Measurements from ENCODE around the gene SAFB.

DNA sequence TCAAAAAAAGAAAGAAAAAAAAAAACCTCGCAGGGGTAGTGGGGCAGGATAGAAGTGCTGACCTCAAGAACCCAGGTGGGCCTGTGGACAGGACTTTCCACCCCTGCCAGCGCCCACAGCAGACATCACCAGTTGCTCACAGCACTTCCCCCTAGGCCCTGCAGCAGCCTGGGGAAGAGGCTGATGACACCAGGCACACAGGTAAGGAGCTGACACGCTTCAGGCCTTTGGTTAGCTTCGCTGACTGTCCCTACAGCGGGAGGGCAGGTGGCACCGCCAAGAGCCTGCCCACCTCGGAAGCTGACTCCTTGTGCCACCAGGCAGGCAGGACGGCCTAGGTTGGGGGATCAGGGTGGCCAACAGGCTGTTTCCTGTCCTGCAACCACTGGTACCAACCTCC is 88.1 kb downstream of the SAFB start:
- TF ChIP-seq, protein P1, sequence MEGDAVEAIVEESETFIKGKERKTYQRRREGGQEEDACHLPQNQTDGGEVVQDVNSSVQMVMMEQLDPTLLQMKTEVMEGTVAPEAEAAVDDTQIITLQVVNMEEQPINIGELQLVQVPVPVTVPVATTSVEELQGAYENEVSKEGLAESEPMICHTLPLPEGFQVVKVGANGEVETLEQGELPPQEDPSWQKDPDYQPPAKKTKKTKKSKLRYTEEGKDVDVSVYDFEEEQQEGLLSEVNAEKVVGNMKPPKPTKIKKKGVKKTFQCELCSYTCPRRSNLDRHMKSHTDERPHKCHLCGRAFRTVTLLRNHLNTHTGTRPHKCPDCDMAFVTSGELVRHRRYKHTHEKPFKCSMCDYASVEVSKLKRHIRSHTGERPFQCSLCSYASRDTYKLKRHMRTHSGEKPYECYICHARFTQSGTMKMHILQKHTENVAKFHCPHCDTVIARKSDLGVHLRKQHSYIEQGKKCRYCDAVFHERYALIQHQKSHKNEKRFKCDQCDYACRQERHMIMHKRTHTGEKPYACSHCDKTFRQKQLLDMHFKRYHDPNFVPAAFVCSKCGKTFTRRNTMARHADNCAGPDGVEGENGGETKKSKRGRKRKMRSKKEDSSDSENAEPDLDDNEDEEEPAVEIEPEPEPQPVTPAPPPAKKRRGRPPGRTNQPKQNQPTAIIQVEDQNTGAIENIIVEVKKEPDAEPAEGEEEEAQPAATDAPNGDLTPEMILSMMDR (conservative IDR thresholded peaks at IDR 0.05) = no peak
- no peak for TF ChIP-seq EZH2 (IDR thresholded peaks at IDR 0.05; ENCODE audit: low read depth)

Measured in PC-9 (cell line).